ENCODE data around the gene MYO15B.

The MYO15B gene

GRCh38 chr17:75564195-75564594, 23.4 kb upstream of the MYO15B start:
- H2AFZ ChIP-seq (ENCODE audit: low read length): no peak overlapping the region
- H3K9ac ChIP-seq (ENCODE audit: low read length): no peak overlapping the region
- H3K27ac ChIP-seq (ENCODE audit: low read length): no peak overlapping the region
- DNase-seq: no peak
- no peaks in the 10 kb centered on the region for H4K20me1 ChIP-seq (ENCODE audit: insufficient read depth, low read length)
- no peak overlapping the region for H3K4me3 ChIP-seq (ENCODE audit: low read length)
- H3K4me2 ChIP-seq (ENCODE audit: low read depth, low read length): no peak overlapping the region
- H3K4me1 ChIP-seq (ENCODE audit: low read length): 0 out of 2 replicates have a peak, but pooled peaks cover 8% of the 10 kb centered on the region
- TF ChIP-seq CTCF (IDR thresholded peaks at IDR 0.05; ENCODE audit: low read length) (no peak), EZH2phosphoT487 (IDR thresholded peaks at IDR 0.05; ENCODE audit: low read length) (no peak), EZH2 (optimal IDR thresholded peaks at IDR 0.05; ENCODE audit: low read depth, low read length) (no peak)
- H3F3A ChIP-seq (ENCODE audit: insufficient read depth, low read length): 0 out of 2 replicates have a peak, but pooled peaks cover 2% of the 10 kb centered on the region
- H3K36me3 ChIP-seq (replicated peaks; ENCODE audit: insufficient read depth, low read length): no peaks in the 10 kb centered on the region
- H3K79me2 ChIP-seq (ENCODE audit: low read length): no peaks in the 10 kb centered on the region
- H3K9me3 ChIP-seq (replicated peaks; ENCODE audit: insufficient read depth, low read length): no peaks in the 10 kb centered on the region
- no peaks in the 10 kb centered on the region for H3K27me3 ChIP-seq (replicated peaks; ENCODE audit: insufficient read depth, low read length)
- H3K9me2 ChIP-seq (replicated peaks; ENCODE audit: insufficient read depth, low read length): no peaks in the 10 kb centered on the region

- TF ChIP-seq EZH2 (optimal IDR thresholded peaks at IDR 0.05; ENCODE audit: low read depth, low read length) (no peak), CTCF (IDR thresholded peaks at IDR 0.05; ENCODE audit: low read length) (no peak), EZH2phosphoT487 (IDR thresholded peaks at IDR 0.05; ENCODE audit: low read length) (no peak)
- H3K27ac ChIP-seq (ENCODE audit: low read length): no peak overlapping the region
- H3K27me3 ChIP-seq (replicated peaks; ENCODE audit: insufficient read depth, low read length): no peaks in the 10 kb centered on the region
- H3K4me1 ChIP-seq (ENCODE audit: low read length): 0 out of 2 replicates have a peak, but pooled peaks cover 8% of the 10 kb centered on the region
- no peaks in the 10 kb centered on the region for H3K36me3 ChIP-seq (replicated peaks; ENCODE audit: insufficient read depth, low read length)
- no peaks in the 10 kb centered on the region for H4K20me1 ChIP-seq (ENCODE audit: insufficient read depth, low read length)
- H3K9me3 ChIP-seq (replicated peaks; ENCODE audit: insufficient read depth, low read length): no peaks in the 10 kb centered on the region
- no peak overlapping the region for H3K4me3 ChIP-seq (ENCODE audit: low read length)
- 0 out of 2 replicates have a peak, but pooled peaks cover 2% of the 10 kb centered on the region for H3F3A ChIP-seq (ENCODE audit: insufficient read depth, low read length)
- H3K9me2 ChIP-seq (replicated peaks; ENCODE audit: insufficient read depth, low read length): no peaks in the 10 kb centered on the region
- H3K79me2 ChIP-seq (ENCODE audit: low read length): no peaks in the 10 kb centered on the region
- no peak overlapping the region for H2AFZ ChIP-seq (ENCODE audit: low read length)
- DNase-seq: peak; percentile 36
- no peak overlapping the region for H3K9ac ChIP-seq (ENCODE audit: low read length)
- H3K4me2 ChIP-seq (ENCODE audit: low read depth, low read length): no peak overlapping the region
Observed at GRCh38 chr17:75565066-75565465, 22.5 kb upstream of the MYO15B start.

GRCh38 chr17:75565618-75566017, 22.0 kb upstream of the MYO15B start:
- Histone ChIP-seq H4K20me1 (ENCODE audit: insufficient read depth, low read length) (no peaks in the 10 kb centered on the region), H3K4me1 (ENCODE audit: low read length) (0 out of 2 replicates have a peak, but pooled peaks cover 8% of the 10 kb centered on the region), H3K79me2 (ENCODE audit: low read length) (no peaks in the 10 kb centered on the region), H3K9ac (ENCODE audit: low read length) (no peak overlapping the region), H3K27me3 (replicated peaks; ENCODE audit: insufficient read depth, low read length) (no peaks in the 10 kb centered on the region), H2AFZ (ENCODE audit: low read length) (no peak overlapping the region), H3K36me3 (replicated peaks; ENCODE audit: insufficient read depth, low read length) (no peaks in the 10 kb centered on the region), H3F3A (ENCODE audit: insufficient read depth, low read length) (0 out of 2 replicates have a peak, but pooled peaks cover 2% of the 10 kb centered on the region), H3K27ac (ENCODE audit: low read length) (no peak overlapping the region), H3K4me3 (ENCODE audit: low read length) (no peak overlapping the region), H3K4me2 (ENCODE audit: low read depth, low read length) (no peak overlapping the region), H3K9me3 (replicated peaks; ENCODE audit: insufficient read depth, low read length) (no peaks in the 10 kb centered on the region), H3K9me2 (replicated peaks; ENCODE audit: insufficient read depth, low read length) (no peaks in the 10 kb centered on the region)
- TF ChIP-seq CTCF (IDR thresholded peaks at IDR 0.05; ENCODE audit: low read length) (no peak), EZH2phosphoT487 (IDR thresholded peaks at IDR 0.05; ENCODE audit: low read length) (no peak), EZH2 (optimal IDR thresholded peaks at IDR 0.05; ENCODE audit: low read depth, low read length) (no peak)
- DNase-seq: no peak

All from MM.1S (cell line).